Dedifferentiated amniotic fluid mesenchymal stem cell (primary cell): Measurements from ENCODE around the gene ACSF3.

Source experiments
- DNase-seq: peaks from one replicate; pipeline ENCODE4 v3.0.0-alpha.2; 2016; ENCODE audit errors: extremely low spot score

ACSF3 gene

DNA sequence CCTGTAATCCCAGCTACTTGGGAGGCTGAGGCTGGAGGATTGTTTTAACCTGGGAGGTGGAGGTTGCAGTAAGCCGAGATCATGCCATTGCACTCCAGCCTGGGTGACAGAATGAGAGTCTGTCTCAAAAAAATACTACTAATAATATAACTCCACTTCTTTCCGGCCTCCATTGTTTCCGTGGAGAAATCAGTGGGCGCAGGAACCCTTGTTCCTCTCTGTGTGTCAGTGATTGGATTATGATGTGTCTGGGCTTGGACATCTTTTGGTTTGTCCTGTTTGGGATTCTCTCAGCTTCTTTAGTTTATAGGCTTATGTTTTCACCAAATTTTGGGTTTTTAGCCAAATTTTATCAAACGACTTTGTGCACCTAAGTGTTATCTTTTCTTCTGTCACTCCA is 36.8 kb downstream of the ACSF3 start:
- DNase-seq: no peak

DNA sequence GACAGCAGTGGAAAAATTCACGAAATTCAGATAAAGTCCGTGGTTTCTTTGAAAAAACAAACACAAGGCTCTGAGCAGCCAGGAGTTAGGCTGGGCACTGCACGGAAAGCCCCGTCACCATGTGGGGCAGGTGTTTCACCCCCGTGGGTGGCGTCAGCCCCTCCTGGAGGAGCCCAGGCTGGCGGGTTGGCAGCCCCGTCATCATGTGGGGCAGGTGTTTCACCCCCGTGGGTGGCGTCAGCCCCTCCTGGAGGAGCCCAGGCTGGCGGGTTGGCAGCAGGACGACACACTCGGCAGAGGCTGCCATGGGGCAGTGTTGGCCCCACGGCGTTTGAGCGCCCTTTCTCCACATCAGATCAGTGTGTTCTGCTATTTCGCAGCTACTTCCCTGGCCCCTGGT is 38.1 kb downstream of the ACSF3 start:
- no peak for DNase-seq

DNA sequence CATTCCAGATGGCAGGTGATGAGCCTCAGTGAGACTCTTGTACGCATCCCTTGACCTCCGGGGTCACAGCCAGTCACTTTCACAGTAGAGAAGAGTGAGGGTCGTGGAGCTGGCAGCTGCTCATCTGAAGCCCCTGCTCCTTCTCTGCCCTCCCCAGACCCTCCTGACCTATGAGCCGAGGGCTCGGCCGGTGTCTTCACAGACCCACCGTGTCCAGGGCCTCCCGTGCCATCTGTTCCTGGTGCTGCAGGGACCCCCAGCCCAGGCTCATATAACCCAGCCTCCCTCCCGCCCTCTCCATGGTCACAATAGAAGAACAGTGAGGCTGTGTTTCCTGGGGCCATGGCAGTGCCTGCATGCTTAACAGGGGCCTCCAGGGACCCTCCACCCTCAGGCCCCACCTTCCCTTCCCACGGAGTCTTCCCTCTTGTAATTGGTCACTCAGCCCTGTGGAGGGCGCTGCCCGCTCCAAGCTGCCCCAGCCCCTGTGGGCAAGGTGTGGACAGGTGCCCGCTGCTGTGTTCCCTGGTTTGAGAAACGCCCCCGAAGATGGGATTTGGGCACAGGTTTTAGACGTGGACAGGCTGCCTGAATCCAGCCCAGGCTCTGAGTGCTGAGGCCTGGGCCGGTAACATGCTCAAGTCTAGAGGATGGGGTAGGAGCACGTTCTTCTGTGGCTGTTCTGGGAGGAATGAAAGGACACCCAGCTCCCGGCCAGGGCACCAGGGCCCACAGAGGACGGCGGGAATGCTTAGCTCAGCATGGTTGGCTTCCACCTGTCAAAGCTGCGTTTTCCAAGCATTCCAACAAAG is 38.7 kb downstream of the ACSF3 start:
- DNase-seq: no peak

DNA sequence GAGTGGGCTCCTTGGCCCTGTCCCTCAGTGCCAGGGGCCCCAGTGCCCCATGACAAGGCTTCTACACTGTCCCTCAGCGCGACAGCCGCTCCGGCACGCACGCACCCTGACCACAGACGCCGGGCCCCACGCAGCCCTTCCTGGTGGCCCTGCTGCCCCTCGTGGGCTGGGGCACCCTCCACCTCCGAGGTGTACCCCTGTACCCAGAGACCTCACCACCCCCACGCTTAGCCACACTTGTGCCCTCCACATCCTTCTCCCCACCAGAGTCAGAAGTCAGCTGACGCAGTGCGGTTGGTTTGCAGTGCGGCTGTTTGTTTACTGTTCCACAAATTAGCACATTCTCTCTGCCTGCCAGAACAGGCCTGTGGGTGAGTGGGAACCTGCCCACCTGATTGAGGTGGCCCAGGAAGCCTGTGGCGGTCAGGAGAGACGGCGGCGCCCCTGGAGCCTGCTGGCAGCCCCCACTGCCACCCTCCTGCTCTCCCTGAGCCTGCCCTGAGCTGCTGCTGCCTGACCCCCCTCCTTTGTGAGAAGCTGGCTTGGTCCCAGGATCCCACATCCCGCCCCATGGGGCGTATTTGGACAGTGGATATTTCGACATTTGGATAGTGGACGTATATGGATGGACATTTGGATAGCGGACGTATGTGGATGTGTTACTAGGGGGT is 39.9 kb downstream of the ACSF3 start:
- DNase-seq: no peak

DNA sequence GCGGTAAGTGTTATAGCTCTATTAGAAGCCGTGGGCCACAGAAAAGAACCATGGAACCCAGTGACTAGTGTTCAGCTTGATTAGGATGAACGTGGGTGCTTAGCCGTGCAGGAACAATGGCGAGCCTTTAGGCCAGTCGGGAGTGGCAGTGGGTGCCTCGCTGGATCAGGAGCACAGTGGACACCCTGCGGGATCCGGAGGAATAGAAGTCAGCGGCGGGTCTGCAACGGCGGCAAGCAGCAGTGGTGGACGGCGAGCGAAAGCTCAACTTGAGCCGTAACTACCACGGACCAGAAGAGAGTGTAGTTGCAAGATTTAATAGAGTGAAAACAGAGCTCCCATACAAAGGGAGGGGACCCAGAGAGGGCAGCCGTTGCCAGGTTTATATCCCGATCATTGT is 40.6 kb downstream of the ACSF3 start:
- DNase-seq: no peak

DNA sequence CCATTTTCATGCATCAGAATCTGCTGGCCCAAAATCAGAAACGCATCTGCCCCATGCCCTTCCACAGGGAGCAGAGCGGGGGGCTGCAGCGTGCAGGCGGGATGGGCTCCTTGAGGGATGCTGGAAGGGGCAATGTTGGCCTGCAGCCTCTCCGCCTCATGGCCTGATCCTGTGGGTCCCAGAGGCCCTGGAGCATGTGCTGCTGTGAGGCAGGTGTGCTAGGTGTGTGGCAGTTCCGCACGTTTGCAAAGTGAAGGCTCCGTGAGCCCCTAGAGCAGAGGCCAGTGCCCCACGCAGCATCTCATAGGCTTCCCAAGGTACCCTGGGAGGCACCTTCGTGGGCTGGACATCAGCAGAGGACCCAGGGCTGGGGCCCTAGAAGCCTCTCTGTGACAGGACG is 41.5 kb downstream of the ACSF3 start:
- no peak for DNase-seq

DNA sequence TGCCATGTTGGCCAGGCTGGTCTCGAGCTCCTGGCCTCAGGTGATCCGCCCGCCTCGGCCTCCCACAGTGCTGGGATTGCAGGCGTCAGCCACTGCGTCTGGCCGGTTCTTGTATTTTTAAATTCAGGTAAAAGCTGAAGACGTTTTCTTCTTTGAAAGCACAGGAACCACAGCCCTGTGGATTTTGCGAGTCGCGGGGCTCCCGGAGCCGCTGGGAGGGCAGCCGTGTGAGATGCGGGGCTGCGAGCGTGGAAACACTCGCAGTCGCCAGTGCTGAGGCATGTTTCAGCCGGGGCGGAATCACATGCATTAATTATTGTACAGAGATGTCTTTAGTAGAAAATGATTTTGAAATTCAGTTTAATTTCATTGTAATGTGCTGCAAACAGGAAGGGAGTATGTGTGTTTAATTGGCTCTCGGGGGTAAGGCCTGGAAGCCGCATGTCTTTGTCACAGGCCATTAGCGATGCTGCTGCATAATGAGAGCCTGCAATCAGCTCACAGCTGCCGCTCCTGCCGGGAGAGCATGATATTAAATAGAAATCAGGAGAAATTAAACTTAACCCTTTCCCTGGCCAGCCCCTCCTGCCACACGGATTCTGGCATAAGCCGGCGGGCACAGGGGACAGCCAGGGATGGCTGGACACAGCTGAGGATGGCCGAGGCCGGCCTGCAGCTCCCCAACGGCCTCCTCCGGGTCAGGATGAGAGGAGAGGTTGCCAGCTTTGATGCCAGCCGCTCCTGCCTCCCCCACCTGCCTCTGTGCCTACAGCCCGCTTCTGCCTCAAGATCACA is 42.5 kb downstream of the ACSF3 start:
- DNase-seq: no peak

DNA sequence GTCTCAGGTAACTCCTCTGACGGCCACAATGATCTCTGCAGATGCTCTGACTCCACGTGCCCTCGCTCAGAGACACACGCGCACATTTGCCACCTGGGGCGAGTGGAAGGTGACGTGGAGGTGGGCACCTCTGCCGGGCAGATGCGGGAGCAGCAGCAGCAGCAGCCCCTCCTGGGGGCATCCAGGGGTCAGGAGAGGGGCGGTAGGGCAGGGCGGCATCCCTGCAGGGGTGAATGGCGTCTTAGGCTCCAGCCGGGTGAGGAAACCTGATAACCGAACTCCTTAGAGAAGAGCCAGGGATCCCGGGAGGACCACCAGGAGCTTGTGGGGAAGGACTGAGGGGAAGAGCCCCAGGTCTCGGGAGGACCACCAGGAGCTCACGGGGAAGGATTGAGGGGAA is 43.3 kb downstream of the ACSF3 start:
- no peak for DNase-seq

DNA sequence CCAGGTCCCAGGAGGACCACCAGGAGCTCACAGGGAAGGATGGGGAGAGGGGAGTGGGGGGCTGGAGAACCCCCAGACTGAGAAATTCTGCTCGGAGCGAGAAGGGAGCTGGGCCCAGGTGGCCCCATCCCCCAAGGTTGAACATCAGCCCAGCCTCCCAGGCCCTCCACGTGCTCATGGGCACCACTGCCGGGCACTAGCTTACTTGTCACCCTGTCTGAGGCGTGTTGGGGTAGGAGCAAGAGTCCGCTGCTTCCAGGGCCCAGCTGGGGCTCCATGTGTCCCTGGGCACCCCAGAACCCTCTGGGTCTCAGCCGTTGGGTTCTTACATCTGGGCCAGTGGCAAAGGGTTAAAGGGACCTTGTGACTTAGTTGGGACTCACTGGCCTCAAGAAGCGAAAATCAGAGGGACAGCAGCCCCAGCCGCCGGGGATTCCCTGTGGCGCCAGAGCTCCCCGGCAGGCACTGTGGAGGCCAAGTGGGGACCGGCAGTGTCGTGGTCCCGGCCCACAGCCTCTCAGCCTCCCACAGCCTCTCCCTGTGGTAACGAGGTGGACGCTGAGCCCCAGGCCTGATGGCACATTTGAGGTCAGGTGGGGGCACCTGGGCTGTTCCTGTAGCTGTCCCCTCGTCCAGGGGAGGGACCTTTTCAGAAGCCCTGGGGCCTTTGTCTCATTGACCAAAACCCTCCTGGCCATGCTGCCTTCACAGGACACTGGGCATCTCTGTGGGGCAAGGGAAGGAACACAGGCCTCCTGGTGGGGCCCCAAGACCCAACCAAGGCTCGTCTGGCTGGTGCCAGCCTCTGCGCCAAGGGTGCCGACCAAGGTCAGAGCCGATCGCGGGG is 44.2 kb downstream of the ACSF3 start:
- DNase-seq: no peak

DNA sequence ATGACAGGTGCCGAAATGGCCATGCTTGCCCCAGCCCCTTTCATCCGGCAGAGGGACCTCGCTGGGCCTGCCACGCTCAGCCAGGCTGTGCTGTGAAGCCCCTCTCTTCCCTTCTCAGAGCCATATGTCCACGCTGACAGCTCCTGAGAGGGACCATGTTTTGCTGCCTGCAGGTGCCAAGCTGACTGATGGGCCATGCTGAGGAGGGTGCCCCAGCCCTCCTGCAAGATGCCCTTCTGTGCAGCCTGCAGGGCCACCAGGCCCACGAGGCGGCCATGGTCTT is 44.8 kb downstream of the ACSF3 start:
- DNase-seq: no peak

DNA sequence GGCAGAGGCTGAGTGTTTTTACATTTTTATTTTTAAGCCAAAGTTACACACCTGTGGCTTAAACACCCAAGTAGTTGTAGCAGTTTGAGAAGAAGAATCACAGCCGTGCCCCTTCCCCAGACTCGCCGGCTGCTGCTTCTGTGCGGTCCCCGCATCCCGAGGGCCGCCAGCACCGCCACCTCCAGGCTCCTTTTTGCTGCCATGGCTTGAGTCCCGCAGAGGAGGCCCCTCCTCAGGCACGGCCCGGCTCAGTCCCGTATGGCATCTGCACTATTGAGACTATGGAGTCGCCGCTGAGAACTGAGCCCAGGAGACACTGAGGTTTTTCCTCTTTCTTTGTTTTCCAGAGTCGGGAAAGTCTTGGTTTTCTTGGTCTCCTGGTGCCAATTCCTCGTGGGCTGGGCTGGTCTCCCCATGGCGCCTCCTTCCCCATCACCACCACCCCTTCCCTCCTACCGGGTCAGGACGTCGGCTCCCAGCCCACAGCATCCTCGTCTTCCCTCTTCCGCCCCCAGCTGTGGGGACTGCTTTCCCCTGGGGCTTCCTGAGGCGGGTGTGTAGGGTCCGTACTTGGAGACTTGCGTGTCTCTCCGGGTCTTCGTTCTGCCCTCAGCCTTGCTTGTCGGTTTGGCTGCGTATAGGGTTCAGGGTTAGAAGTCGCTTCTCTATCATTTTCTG is 45.3 kb downstream of the ACSF3 start:
- no peak for DNase-seq

DNA sequence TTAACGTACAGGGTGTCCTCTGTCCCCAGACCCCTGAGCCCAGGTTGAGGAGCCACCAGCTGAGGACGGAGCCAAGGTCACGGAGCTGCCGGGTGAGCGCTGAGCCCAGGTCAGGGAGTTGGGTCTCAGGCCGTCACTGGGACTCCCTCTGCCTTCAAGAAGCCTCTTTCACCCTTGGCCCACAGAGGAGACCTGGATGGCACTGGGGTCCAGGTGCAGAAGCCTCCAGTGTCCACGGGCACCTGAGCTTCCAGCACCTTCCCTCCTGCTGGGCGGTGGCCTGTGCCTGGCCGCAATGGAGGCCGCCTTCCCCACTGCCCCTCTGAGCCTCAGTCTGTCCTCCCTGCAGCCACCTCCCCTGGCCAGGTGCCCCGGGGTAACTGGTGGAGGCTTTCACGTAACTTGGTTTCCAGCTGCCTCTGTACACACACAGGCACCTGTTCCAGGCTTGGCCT is 46.3 kb downstream of the ACSF3 start:
- DNase-seq: no peak

DNA sequence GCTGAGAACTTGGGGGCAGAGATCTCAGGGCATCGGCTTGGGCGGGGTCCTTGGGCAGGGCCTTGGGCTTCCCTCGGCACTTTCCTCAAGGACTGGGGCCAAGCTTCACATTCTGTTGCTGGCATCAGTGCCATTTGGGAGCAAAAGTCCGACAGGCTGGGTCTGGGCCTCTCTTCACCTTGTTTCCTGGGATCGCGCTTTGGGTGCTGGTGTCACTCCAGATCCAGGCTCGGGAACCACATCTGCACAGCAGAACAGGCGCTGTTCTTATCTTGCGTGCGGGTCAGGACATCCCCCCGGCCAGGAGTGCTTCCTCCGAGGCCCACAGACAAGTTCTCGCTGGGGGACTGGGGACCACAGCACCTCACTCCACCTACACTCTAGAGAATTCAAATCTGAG is 46.7 kb downstream of the ACSF3 start:
- no peak for DNase-seq

DNA sequence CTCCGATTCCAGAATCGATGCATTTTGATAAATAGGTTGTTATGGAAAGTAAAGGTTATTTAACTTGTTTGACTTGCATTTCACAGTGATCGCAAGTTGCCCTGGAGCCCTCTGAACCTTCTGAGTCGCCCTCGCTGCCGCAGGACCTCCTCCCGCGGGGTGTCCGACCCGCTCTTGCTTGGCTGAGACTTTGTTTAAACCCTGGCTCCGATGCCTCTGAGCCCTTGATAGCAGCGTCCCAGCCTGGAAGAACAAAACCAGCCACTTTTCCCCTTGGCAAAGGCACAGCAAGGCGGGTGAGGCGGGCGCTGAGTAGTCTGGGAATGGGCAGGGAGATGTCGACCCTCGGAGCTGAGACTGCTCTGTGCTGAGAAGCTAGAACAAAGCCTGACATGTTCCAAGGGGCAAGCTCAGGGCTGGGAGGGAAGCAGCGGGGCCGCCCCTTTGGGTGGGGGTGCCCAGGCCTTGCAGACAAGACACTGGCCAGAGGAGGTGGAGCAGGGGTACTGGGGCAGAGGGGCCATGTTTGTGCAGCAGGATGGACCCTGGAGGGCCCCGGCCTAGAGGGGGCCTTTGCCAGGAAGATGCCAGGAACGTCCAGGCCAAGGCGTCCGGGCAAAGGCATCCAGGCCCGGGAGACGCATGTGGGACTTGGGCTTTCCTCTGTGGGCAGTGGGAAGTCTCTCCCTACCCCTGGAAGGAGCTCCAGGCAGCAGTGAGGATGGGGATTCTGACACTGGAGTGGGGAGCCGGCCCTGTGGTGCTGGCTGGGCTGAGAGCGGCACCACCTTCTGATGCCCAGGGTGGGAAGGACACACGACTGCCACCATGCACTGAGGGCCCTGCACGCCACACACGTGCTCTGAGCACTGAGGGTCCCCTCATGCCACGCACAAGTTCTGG is 47.6 kb downstream of the ACSF3 start:
- no peak for DNase-seq

DNA sequence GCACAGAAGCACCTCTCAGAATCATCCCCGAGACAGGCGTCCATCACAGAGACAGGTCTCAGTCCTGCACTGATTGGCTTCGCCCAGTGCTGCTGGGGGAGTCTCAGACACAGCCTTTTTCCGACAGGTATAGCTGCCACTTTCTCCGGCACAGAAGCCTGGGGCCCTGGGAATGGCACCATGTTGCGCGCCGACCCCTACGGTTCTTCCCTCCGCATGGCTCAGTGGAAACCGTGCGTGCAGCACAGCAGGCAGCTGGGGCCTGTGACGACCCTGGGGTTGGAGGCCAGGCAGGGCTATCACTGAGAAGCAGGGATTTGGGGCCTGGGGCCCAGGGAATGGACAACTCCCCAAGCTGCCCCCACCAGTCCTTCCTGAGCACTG is 48.2 kb downstream of the ACSF3 start:
- no peak for DNase-seq

DNA sequence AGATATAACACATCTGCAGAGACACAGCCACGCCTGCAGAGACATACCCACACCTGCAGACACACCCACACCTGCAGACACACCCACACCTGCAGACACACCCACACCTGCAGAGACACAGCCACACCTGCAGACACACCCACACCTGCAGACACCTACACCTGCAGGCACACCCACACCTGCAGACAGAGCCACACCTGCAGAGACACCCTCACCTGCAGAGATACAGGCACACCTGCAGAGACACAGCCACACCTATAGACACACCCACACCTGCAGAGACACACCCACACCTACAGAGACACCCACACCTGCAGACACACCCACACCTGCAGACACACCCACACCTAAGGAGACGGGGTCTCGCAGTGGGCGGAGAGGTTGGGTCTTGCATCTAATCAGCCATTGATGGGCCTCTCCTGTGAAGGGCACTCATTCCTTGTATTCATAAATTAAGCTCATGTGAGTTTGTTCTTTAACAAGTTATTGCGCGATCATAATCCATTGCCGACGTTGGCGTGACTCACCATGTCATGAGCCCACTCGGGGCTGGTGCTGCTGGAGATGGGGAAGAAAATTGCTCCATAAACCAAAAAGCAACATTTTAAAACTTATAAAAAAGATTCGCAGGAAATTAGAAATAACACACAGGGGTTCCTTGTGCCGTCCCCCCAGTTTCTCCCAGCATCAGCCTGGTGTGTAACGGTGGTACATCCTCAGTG is 49.0 kb downstream of the ACSF3 start:
- DNase-seq: no peak

DNA sequence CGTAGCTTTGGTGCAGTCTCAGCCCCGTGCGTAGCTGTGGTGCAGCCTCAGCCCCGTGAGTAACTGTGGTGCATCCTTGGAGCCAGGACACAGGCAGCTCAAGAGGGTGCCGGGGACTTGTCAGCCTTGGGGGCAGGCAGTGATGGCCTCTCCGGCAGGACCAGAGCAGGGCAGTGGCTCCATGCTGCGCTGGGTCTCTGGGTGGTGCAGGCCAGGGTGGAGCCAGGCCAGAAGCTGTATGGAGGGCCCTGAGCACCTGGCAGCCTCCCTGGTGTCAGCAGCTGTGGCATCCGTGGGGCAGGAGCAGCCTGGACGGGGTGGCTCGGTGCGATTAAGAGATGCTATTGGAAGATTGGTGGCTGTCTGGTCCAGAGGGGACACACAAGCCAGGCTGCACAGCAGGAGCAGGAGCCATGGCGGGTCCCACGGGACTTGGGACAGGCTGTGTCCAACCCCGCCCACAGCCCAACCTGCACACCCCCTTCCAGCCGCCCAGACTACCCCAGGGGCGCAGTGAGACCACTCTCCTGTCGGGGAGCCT is 49.6 kb downstream of the ACSF3 start:
- DNase-seq: no peak

DNA sequence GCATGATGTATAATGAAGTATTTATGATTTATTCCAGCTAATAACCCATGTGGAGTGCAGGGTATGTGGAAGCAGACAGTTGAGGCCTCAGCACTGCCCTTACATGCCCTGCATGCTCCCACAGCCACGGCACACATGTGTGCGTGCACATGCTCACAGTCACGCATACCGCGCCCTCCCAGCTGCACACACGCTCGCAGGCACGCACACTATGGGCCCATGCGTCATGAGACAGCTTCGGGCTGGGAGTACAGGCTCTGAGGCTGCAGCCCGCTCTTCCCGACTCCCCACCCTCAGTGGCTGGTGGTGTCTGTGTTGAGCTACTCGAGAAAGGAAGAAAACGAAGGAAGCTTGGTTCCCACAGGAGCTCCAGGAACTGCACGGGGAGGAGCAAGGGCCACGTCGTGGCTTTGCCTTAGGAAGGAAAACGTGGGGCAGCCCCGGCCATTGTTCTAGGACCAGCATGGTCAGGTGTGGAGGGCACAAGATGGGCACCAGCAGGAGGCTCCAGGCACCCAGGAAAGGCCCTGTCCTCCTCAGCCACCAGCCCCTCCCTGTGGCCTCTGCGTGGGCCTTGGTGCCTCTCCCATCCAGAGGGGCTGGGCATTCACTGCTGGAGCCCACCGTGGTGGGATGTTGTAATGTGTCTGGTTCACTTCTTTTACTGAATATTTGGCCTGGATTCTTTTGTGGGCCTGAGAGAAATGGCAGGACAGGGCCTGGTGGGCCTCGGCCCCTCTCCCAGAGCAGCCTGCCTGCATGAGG is 50.4 kb downstream of the ACSF3 start:
- no peak for DNase-seq

DNA sequence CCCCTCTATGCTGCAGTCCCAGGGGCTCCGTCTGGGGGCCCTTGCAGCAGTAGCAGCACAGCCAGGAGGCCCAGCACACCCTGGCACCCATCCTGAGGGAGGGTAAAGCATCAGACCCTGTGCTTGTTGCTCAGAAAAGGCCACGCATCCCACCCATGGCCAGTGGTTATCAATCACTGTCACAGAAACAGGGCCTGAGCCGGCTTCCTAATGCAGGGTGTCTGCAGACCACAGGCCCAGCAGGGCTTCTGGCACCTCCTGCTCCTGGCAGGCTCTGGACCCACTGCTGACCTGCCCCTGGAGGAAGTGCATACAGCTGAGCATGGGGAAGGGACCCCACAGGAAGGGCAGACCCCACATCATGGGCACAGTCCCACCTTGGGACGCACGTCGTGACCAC is 51.0 kb downstream of the ACSF3 start:
- no peak for DNase-seq
